Retina (tissue), 1 donor: ENCODE results near the gene PGBD5.
"Not testable (repeated sequence)": the region's sequence is repeated elsewhere in the genome, so short reads cannot be mapped to it uniquely, and the experiment has no call there.

Source experiments
- DNase-seq: peaks from one replicate; pipeline ENCODE4 v3.0.0-alpha.2; 2016

Gene PGBD5

DNA sequence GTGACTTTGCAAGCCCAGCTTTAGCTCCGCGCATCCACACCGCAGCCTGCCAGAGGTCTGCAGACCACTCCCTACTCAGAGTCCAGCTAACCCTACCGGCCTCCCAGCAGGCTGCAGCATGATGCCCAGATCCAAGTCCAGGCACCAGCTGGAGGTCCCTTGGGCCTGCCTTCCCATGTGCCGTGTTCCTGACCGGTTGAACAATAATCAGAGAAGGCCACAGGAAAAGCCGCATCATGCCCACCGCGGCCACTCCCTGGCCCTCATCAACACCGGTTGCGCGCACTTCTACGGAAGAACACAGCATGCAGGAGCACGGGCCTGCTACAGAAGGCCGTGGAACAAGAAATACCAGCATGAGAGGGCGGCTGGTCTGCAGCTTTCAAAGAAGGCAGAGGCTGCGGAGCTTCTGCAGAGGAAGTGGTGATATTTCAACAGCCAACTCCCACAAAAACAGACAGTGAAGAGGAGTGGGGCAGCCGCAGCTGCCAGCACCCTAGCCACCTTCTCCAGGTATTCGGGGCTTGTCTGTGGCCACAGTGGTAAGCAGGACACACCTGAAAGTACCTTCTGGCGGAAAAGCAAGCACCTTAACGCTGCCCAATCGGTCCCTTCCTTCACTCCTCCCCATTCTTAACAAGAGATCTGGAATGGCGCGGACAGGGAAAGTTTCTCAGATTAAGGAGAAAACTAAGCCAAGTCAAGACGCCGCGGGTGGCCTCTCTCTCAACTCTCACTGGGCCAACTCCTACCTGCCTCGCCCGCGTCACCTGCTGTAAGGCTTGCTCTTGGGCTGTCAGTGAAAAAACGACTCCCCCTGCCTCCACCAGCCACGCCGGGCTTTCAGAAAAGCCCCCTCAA, 1.5 kb downstream of the PGBD5 start:
- DNase-seq, result peak; percentile 64

DNA sequence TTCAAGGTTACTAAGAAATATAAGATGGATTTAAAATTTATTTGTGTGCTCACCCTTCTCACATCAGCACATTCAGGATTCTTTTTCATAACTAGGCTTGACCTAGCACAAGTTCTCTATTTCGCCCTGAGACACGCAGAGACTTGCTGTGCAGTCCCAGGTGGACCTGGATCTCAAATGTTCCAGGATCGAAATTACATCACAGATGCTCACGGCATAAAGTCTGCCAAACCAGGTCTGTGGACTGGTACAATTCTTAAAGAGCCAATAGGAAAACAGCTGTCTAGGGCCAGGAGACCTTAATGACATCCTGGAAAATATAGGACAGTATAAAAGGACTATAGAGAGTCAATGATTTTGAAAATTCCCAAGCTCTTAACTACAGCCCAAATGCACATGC, 2.2 kb downstream of the PGBD5 start:
- no peak for DNase-seq

DNA sequence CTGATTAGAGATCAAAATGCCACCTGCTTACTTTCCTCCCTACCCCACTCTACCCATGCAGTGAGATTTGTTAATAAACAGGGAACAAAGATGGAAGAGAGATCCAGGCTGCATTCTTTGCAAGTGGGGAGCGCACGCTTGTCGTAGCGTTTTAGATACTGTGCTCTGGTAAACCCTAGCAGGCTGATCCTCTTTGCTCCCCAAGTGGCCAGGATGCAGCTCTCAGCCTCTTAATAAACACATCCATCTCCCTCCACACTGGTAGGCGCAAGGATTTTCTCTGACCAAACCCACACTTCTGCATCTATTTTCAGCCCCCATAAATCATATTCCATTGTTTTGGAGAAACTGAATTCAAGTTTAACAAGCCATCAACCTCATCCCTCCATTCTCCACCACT, 2.9 kb downstream of the PGBD5 start:
- DNase-seq, result peak; percentile 23

DNA sequence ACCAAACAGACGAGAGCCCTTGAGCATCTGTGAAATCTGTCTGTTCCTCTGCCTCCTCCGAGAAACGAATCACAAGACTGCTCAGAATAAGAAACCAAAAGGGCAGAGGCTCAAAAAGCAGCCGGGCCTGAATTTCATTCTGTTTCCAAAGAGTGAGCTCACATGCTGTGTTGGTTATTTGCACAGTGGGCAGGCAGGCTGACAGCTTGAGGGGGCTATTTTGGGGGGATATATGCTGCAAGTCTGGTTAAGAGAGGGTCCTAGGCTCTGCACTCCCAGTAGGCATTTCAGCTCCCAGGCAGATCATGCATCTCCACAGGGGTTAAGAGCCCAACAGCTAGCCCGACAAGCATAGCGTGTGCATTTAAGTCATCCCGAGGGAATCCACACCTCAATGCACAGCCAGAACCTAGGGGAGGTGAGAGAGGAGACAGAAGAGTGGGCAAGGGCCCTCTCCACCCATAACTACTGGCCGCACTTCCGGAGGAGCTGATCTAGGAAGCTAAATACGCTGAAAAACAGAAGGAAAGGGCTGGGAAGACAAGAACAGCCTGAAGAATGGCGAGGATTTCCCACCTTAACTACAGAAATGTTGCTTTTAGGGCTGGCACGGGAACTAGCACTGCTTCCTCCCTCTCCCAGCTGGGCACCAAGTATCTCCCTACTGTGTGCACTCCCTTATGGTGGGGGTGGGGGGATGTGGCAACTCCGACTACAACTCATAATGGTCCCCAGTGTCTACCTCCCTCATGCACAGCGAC, 3.7 kb downstream of the PGBD5 start:
- DNase-seq, result peak; percentile 29

DNA sequence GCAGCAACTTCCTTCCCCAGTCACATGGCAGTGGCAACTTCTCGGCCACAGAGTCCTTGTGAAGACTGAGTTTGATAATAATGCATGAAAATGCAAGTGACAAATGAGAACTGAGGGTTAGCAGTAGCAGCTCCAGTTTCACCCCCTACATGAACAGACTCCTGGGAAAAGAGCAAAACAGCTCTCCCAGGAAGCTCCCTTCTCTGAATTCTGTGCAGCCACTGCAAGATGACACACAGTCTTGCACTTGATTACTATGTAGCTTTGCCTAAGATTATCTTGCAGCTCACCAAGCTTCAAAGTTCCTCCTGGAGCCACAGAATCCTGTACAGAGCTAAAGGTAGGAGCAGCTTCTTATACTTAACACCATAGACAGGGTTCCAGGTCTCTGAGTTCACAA, 4.7 kb downstream of the PGBD5 start:
- DNase-seq, result no peak

DNA sequence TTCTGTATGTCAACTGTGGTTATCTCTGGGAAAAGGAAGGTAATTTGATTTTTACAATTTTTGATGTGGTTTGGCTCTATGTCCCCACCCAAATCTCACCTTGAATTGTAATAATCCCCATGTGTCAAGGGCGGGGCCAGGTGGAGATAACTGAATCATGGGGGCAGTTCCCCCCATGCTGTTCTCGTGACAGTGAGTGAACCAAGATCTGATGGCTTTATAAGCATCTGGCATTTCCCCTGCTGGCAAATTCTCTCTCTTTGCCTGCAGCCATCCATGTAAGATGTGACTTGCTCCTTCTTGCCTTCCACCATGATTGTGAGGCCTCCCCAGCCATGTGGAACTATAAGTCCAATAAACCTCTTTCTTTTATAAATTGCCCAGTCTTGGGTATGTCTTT, 5.8 kb downstream of the PGBD5 start:
- not testable (repeated sequence) for DNase-seq

DNA sequence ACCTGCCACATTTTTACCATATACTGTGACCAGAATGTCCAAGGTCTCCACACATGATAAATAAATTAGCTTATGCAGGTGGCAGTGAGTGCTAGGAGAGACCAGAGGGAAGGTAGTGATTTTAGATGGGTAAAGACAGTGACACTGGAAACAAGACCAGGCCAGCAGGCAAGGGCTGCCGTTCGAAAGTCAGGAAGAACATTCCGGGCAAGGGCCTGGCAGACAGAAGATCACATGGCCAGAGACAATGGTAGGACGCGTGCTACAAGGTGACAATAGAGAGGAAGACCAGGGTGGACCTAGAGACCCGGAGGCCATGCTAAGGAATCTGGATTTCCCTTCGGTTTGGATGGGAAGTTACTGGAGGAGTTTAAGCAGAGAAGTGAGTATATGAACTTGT, 9.7 kb downstream of the PGBD5 start:
- DNase-seq, result no peak

DNA sequence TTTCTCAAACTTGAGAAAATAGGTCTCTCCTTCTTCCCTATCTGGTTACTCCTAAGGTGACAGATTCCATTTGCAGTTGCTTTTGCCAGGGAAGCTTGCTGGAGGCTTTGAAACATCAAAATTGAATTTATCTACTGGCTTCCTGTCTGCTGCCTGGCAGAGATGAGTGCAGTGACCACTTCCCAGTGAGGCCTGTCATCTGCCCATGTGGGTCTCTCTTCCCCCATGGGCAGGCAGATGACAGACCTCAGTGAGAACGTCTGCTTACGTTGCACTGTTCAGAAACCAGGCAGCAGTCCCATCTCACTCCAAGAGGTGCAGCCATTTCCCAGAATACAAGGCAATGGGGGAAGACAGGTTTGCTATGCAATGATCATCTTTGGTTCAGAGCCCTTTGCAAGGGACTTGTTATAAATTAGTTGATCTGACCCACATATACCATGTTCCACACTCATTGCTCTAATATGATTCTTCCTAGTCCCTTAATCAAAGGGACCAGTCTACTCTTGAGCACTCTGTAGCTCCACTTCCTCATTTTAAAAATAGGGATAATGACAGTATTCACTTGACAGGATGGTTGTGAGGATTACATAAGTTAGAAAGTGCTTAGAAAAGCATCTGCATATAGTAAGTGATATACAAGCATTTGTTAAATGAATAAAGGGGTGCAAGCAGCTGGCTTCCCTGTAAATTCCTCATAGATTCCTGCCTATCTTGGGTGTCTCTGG, 10.6 kb downstream of the PGBD5 start:
- no peak for DNase-seq

DNA sequence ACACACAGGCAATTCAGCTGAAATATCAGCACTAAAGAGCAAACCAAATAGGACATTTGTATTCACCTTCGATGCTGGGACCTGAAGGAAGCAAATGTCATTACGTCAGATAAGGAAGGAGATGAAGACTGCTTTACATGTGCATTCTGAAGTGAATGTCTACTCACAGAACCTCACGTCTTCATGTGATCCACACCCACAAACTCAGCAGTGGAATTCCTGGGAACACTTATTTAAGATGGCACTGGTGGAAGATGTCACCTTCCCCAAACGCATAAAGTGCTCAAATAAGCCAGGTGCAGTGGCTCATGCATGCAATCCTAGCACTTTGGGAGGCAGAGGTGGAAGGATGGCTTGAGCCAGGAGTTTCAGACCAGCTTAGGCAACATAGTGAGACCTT, 11.4 kb downstream of the PGBD5 start:
- DNase-seq, result no peak

DNA sequence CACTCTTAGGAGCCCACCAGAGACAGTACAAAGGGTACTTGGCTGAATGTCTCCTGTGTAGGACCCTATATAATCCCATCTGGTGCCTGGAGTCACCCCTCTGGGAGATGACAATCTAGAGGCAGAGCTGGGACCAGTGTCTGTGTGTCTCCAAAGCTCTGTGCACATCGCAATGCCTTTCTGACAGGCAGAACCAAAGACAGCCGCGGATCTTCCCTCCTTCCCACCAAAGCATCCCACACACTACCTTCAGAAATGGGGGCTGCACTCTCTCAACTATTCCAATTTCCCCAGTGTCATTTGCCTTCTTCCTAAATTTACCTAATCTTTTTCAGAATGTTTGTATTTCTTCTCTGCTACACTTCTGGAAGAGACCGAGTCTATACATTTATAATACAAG, 12.0 kb downstream of the PGBD5 start:
- no peak for DNase-seq

DNA sequence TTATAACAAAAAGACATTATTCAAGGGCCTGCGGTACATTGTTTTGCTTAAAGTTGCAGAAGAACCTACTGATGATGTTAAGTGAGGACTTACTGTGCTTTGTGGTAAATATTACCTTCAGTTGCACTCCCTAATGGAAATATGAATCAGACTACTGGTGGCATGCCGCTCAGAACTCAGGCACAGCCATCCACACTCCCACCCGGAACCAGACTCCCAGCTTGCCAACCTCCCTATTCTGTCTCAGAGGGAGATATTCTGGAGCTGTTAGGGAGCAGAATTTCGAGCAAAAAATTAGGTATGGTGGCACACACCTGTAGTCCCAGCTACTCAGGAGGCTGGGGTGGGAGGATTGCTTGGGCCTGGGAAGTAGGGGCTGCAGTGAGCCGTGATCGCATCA, 13.1 kb downstream of the PGBD5 start:
- DNase-seq, result no peak

DNA sequence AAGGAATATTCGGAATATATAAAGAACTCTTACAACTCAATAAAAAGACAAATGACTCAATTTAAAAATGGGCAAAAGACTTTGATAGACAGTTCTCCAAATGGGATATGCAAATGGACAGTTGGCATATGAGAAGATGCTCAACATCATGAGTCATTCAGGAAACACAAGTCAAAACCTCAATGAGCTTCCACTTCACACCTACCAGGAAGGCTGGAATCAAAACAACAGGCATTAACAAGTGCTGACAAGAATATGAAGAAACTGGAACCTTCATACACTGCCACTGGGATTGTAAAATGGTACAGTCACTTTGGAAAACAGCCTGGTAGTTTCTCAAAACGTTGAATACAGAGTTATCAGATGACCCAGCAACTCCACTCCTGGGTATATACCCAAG, 17.2 kb downstream of the PGBD5 start:
- DNase-seq, result no peak

DNA sequence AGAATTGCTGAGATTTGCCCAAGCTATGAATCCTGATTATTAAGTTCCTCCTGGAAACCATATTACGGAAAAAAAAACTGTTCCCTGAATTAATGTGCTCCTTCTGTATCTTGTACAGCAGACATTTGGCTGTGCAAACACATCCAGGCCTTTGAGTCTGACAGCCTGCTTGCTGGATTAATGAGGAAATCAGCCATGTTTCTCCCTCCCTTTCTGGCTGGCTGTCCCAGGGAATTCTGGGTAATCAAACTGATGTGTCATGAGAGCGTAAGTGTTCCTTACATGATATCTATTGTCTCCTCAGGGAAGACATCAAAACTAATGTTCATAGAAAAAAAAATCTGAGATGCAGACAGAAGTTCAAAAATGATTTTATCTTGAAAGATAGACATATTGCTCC, 18.8 kb downstream of the PGBD5 start:
- DNase-seq, result no peak

DNA sequence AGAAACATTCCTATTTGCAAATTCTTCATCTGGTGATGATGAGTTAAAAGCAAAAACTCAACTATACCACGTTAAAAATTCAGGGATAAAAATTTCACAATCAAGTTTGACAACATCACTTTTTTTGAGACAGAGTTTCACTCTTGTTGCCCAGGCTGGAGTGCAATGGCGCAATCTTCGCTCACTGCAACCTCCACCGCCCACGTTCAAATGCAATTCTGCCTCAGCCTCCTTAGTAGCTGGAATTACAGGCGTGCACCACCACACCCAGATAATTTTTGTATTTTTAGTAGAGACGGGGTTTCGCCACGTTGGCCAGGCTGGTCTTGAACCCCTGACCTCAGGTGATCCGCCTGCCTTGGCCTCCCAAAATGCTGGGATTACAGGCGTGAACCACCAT, 19.4 kb downstream of the PGBD5 start:
- not testable (repeated sequence) for DNase-seq

DNA sequence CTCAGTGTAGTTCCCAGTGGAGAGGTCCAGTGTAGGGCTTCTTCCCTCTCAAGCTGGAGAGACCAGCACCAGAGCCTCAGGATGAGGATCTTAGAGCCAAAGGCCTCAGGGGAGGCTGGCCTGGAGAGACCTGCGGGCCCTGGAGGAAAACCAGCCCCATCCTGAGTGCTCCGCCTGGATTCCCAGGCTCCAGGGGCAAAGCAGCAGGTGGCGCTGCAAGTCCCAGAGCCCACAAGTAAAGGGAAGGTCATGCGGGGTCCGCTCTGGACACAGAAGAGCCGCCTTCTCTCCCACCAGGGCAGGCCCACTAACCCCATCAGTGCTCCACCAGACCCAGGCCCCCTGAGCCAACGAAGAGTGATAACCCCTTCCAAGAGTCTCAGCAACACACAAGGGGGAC, 22.7 kb downstream of the PGBD5 start:
- no peak for DNase-seq

DNA sequence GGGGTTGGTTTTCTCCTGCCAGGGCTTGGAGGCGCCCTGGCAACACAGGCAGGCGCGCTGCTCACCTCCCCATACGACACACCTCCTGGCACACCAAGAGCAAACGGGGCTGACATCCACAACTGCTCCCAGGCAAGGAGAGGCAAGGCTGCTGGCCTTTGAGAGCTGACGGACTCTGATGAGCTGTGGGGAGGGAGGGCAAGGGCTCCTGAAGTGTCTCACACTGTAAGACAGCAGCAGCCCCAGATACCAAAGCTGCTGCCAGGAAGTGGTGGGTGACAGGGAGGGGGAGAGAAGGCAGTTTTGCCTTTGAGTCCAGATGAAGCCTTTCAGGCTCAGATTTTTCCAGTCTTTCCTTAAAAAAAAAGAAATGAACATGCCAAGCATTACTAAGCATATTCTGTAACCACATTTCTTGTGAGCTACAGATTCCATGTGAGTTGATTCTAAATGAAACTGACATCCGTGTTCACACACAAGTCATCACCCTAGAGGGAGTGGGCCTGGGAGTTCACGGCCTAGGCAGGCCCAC, 24.3 kb downstream of the PGBD5 start:
- DNase-seq, result peak; percentile 59

DNA sequence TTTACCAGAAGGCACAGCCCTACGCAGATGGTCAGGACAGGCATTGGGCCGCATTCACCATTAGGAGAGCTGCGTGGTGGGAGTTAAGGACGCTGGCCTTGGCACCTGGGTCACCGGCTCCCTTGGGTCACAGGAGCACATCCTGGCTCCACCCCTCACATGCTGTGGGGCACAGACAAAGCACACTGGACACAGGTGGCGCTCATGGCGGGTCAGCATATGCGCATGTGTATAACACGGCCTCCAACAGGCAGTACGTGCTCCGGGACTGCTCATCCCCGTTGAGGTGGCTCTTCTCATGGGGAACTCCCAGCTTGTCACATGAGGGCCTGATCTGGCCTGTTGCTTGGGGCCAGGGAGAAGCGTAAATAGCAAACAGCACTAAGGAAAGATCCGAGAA, 25.0 kb downstream of the PGBD5 start:
- no peak for DNase-seq

DNA sequence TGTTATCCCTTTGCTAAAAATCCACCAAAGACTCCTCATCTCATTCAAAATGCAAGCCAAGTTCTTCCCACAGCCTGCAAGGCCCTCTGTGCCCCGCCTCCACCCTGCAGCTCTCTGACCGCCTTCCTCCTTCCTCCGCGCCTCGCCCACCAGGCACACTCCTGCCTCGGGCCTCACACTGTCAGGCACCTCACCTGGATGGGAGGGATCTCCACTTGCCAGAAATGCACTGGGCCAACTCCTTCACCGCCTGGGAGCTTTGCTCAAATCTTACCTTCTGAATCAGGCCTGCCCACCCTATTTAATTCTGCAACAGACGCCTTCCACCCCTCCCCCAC, 26.2 kb downstream of the PGBD5 start:
- DNase-seq, result no peak

DNA sequence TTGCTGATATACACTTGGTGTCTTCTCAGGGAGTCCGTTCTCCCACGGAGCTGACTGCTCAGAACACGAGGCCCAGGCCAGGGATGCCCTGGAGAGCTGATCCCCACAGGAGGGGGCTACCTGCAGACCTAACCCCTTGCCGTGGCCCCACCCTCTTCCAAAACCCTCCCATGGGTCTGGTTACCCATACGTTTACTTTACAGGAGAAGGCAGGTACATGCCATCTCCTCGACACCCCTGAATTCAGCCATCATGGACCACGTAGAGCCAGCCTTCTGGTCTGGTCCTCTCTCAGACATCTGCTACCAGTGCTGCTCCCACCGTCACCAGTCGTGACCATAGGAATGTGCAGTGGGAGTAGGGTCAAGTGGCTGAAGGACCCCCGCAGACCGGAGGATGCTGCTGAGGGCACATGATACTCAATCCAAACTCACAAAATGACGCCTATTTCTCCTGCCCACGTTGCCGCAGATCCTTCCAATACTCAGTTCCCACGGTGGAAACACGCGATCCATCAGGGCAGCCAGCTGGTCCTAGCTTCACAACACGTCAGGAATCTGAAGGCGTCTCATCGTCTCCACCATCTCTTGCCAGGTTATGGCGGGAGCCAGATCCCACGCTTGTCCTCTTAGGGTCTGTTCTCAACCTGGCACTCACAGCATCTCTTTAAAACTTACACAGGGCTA, 26.7 kb downstream of the PGBD5 start:
- DNase-seq, result no peak

DNA sequence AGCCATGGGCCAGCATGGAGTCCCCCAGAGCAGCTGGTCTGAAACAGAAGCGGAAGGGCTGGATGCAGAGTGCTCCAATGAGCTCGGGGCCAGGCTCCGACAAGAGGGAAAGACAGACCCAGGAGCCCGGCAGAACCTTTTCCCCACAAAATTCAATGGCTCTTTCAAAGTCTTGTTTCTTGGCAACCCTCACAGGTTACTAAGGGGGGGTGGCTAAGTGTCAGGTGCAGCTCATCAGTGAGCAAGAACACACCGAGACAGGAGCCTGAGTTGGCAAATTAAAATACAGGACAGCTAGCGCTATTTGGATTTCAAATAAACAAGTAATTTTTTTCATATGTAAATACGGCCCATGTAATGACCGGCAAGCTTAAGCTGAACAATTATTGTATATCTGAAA, 27.3 kb downstream of the PGBD5 start:
- DNase-seq, result no peak

DNA sequence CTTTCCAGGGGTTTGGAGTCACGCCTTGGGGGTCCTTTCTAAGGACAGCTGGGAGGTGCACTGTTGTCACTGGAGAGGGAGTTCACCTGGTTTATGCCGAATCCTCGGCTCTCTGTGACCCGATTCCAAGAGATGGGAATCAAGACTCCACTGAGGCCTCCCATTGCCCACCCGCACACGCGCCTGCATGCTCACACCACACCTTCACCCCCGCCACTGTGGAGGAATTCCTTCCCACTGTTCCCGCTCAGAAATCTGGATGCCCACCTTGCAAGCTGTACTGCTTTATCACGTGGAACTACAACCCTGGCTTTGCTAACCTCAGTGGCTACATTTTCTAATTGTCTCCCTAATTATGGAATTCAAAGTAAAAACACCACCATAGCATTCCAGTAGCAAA, 29.2 kb downstream of the PGBD5 start:
- DNase-seq, result no peak

DNA sequence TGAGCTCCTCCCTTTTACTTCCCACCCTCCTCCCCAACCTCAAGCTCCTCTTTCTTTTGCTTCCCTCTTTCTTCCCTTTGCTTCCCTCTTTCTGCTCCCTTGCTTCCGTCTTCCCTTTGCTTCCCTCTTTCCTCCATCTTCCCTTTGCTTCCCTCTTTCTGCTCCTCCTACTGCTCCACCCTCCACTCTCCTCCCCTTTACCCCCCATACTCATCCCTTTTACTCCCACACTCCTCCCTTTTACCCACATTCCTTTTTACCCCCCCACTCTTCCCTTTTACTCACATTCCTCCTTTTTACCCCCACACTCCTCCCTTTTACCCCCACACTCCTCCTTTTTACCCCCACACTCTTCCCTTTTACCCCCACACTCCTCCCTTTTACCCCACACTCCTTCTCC, 30.2 kb downstream of the PGBD5 start:
- no peak for DNase-seq

DNA sequence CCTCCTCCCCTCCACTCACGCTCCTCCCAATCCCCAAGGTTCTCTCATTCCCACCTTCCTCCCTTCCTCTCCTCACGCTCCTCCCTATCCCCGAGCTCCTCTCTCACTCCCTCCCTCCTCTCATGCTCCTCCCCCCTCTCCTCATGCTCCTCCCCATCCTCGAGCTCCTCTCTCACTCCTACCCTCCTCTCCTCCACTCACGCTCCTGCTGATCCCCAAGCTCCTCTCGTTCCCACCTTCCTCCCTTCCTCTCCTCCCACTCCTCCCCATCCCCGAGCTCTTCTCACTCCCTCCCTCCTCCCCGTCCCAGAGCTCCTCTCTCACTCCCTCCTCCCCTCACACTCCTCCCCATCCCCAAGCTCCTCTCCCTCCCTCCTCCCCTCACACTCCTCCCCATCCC, 31.4 kb downstream of the PGBD5 start:
- no peak for DNase-seq
